Testis (tissue), 3 donors: ENCODE data around the gene RAB29. TPM values are rescaled to one million over a fixed set of nuclear protein-coding genes. Genes with fewer than 3 reads are reported as not detected.

Source experiments
- DNase-seq: peaks from one replicate; pipeline ENCODE4 v3.0.0-alpha.2; 2019
- H3K27ac ChIP-seq, 2 donors: fragments of 200-600 bp; sonication (generic); one replicate each; pipeline ENCODE4 v1.5.1; 2019
- H3K27me3 ChIP-seq: fragments of 200-600 bp; sonication (generic); one replicate; pipeline ENCODE4 v1.5.1; 2019
- H3K36me3 ChIP-seq: fragments of 200-600 bp; sonication (generic); one replicate; pipeline ENCODE4 v1.5.1; 2017; ENCODE audit warnings: low read depth; ENCODE audit errors: missing control alignments
- H3K4me1 ChIP-seq: fragments of 200-600 bp; sonication (generic); one replicate; pipeline ENCODE4 v1.5.1; 2019
- H3K4me3 ChIP-seq, 2 donors: fragments of 200-600 bp; sonication (generic); one replicate each; pipeline ENCODE4 v1.5.1; 2017 to 2019
- H3K9me3 ChIP-seq: fragments of 200-600 bp; sonication (generic); one replicate; pipeline ENCODE4 v1.5.1; 2017
- CTCF ChIP-seq, 3 experiments: fragments of 450-650 bp in 2 of 3; fragments of 200-600 bp in 1 of 3; sonication (generic) in 1 of 3; IDR thresholded peaks; one replicate each; pipeline ENCODE4 v1.5.1; 2016 to 2019; ENCODE audit warnings: antibody characterized with exemption in 3 of 3, mild to moderate bottlenecking in 2 of 3, moderate library complexity in 1 of 3
- POLR2A ChIP-seq: fragments of 450-650 bp; IDR thresholded peaks from one replicate; pipeline ENCODE4 v1.6.1; 2017; ENCODE audit warnings: antibody characterized with exemption, mild to moderate bottlenecking, moderate library complexity
- WGBS, 2 donors: methylation state at CpG; one replicate each; pipeline ENCODE4 v1.1.5; 2018; 5-methylcytosine and 5-hydroxymethylcytosine counted together
- intact Hi-C: fragments of 100-400 bp; cut with DNase I; formaldehyde crosslinking; loops from one replicate; pipeline ENCODE4 v1.15.1; 2023; ENCODE audit warnings: low total_unique reads
- polyA plus RNA-seq: library from polyadenylated mRNA; stranded (reverse); fragments of 350-450 nt; fragmentation: Illumina TruSeq; extraction: RNeasy Lipid Tissue Mini Kit (QIAGEN cat#74804); gene quantifications from one replicate; pipeline ENCODE4 v1.2.3, GENCODE V29; 2014; ENCODE audit warnings: low read depth, low replicate concordance; ENCODE audit not compliant: insufficient read depth
- small RNA-seq, 2 donors: library from RNA; depleted of rRNA; stranded (forward); fragments of <200 nt; gene quantifications; one replicate each; pipeline ENCODE3, GENCODE V24; 2016
- total RNA-seq, 2 donors: library from RNA; depleted of rRNA; stranded (reverse); fragments of >200 nt; gene quantifications; one replicate each; pipeline ENCODE4 v1.2.3, GENCODE V29; 2016

Gene RAB29
- total and polyA plus RNA-seq, 3 donors from 2014 or later: 7.4 to 10.8 (median 8.3) TPM

- no peaks in the 10 kb centered on the region for H3K36me3 ChIP-seq
- no peak overlapping the region for H3K4me3 ChIP-seq
- H3K27me3 ChIP-seq: no peaks in the 10 kb centered on the region
- no peaks in the 10 kb centered on the region for H3K9me3 ChIP-seq
- no peaks in the 10 kb centered on the region for H3K4me1 ChIP-seq
- TF ChIP-seq POLR2A (no peak), CTCF (IDR thresholded peaks at IDR 0.05) (no peak)
- intact Hi-C loops: no loop called here
- H3K27ac ChIP-seq: no peak overlapping the region
- no peak for DNase-seq
Measured at GRCh38 chr1:205719762-205720161, 55.5 kb downstream of the RAB29 start.

- intact Hi-C loops: no loop called here
- no peak overlapping the region for H3K4me3 ChIP-seq
- WGBS, 2 donors: 70 to 74% methylated on average over 3 of the region's 3 CpGs
- no peaks in the 10 kb centered on the region for H3K9me3 ChIP-seq
- H3K27me3 ChIP-seq: no peaks in the 10 kb centered on the region
- no peaks in the 10 kb centered on the region for H3K4me1 ChIP-seq
- TF ChIP-seq CTCF (IDR thresholded peaks at IDR 0.05) (no peak), POLR2A (no peak)
- no peak for DNase-seq
- no peaks in the 10 kb centered on the region for H3K36me3 ChIP-seq
- no peak overlapping the region for H3K27ac ChIP-seq
Measured at GRCh38 chr1:205719015-205719414, 56.3 kb downstream of the RAB29 start.

Small RNA genes lying within 50 kb of the gene (small RNA-seq; reads per million reads assigned to genes)
- 0 to 0.09 reads per million in 2 donors for gene RF00139

Other genes starting within 250 kb of the RAB29 start
- gene ELK4, start 143.5 kb downstream of the RAB29 start, total RNA-seq: 10 to 100 TPM; 20.5 to 25.4 TPM
- gene ELK4, start 143.5 kb downstream of the RAB29 start, polyA plus RNA-seq: 20.4 TPM
- 1 to 10 TPM; 7.3 to 8.9 TPM for gene SLC45A3, start 95.0 kb downstream of the RAB29 start, total RNA-seq
- gene SLC45A3, start 95.0 kb downstream of the RAB29 start, polyA plus RNA-seq: 4.5 TPM
- 10 to 100 TPM; 57.7 to 98.6 TPM for gene NUCKS1, start 25.3 kb downstream of the RAB29 start, total RNA-seq
- gene NUCKS1, start 25.3 kb downstream of the RAB29 start, polyA plus RNA-seq: 66.3 TPM
- gene SLC41A1, start 37.7 kb upstream of the RAB29 start, total RNA-seq: 100 to 1,000 TPM; 122 to 137 TPM
- 94.7 TPM for gene SLC41A1, start 37.7 kb upstream of the RAB29 start, polyA plus RNA-seq
- gene PM20D1, start 74.7 kb upstream of the RAB29 start, total RNA-seq: under 1 TPM; 0.71 to 0.81 TPM
- gene PM20D1, start 74.7 kb upstream of the RAB29 start, polyA plus RNA-seq: 1.7 TPM
- under 1 TPM; 0.24 to 0.43 TPM for gene SLC26A9, start 168.0 kb upstream of the RAB29 start, total RNA-seq
- 0.26 TPM for gene SLC26A9, start 168.0 kb upstream of the RAB29 start, polyA plus RNA-seq
- gene RAB7B, start 227.9 kb upstream of the RAB29 start, total RNA-seq: 1 to 10 TPM; 1.7 to 8.4 TPM
- gene RAB7B, start 227.9 kb upstream of the RAB29 start, polyA plus RNA-seq: 6.2 TPM
- gene CTSE, start 248.4 kb upstream of the RAB29 start, total RNA-seq: under 1 TPM in 1 of 2 donors, not detected in 1; 0.16 TPM
- gene CTSE, start 248.4 kb upstream of the RAB29 start, polyA plus RNA-seq: 0.98 TPM